ENCODE data around the gene ENPP1.

The ENPP1 gene

GRCh38 chr6:131779304-131779703 lies 28.5 kb upstream of the ENPP1 start:
- Histone ChIP-seq H3K4me3 (ENCODE audit: low read depth, low read length) (no peak overlapping the region), H3K4me1 (ENCODE audit: control insufficient read depth, insufficient read depth, low read length) (no peaks in the 10 kb centered on the region), H3K9me3 (ENCODE audit: control insufficient read depth, insufficient read depth, low read depth, low read length) (no peaks in the 10 kb centered on the region), H3K36me3 (ENCODE audit: control insufficient read depth in 2 of 2, insufficient read depth in 1 of 2, low read length in 2 of 2) (no peaks in the 10 kb centered on the region), H3K27ac (ENCODE audit: extremely low read depth, low read depth, low read length) (no peak overlapping the region)
- CTCF ChIA-PET: interaction anchor here (0.5 to 1.8 kb wide), 4 partner anchors 20 to 131 kb away, joined by 3 to 4 read pairs (median 3); no protein-coding TSS in a partner anchor
- TF ChIP-seq ZNF221 (tag by site-specific recombination; IDR thresholded peaks at IDR 0.05; ENCODE audit: borderline replicate concordance) (no peak), ZNF140 (tag by site-specific recombination; IDR thresholded peaks at IDR 0.05) (no peak), PRDM10 (tag by site-specific recombination; IDR thresholded peaks at IDR 0.05) (0 out of 2 replicates have a peak, but pooled peaks have one; percentile 11), ZBTB21 (tag by site-specific recombination; IDR thresholded peaks at IDR 0.05) (no peak)
- POLR2A ChIA-PET: no interaction called here

- POLR2A ChIA-PET: no interaction called here
- H3K27ac ChIP-seq (ENCODE audit: extremely low read depth, low read depth, low read length): no peak overlapping the region
- H3K36me3 ChIP-seq (ENCODE audit: control insufficient read depth in 2 of 2, insufficient read depth in 1 of 2, low read length in 2 of 2): no peaks in the 10 kb centered on the region
- H3K4me1 ChIP-seq (ENCODE audit: control insufficient read depth, insufficient read depth, low read length): no peaks in the 10 kb centered on the region
- CTCF ChIA-PET: interaction anchor here (0.5 to 1.1 kb wide), 3 partner anchors 35 to 499 kb away, joined by 3 to 4 read pairs (median 3); no protein-coding TSS in a partner anchor
- no peak for TF ChIP-seq ZNF214 (tag by site-specific recombination; IDR thresholded peaks at IDR 0.05; ENCODE audit: borderline replicate concordance)
- TF ChIP-seq ZNF202 (tag by site-specific recombination; IDR thresholded peaks at IDR 0.05; ENCODE audit: borderline replicate concordance): no peak
- no peak for TF ChIP-seq ZIC2 (tag by site-specific recombination; IDR thresholded peaks at IDR 0.05)
- TF ChIP-seq ZNF791 (tag by site-specific recombination; IDR thresholded peaks at IDR 0.05): no peak
- no peak for TF ChIP-seq ZBTB6 (tag by site-specific recombination; IDR thresholded peaks at IDR 0.05)
- TF ChIP-seq PRDM4 (tag by site-specific recombination; IDR thresholded peaks at IDR 0.05): no peak
- TF ChIP-seq GFI1B (tag by site-specific recombination; IDR thresholded peaks at IDR 0.05): no peak
- TF ChIP-seq ZNF623 (tag by site-specific recombination; IDR thresholded peaks at IDR 0.05): no peak
- TF ChIP-seq ZNF341 (tag by site-specific recombination; IDR thresholded peaks at IDR 0.05; ENCODE audit: low read depth): no peak
- TF ChIP-seq ZNF26 (tag by site-specific recombination; IDR thresholded peaks at IDR 0.05): no peak
- no peaks in the 10 kb centered on the region for H3K9me3 ChIP-seq (ENCODE audit: control insufficient read depth, insufficient read depth, low read depth, low read length)
- no peak overlapping the region for H3K4me3 ChIP-seq (ENCODE audit: low read depth, low read length)
Measured at GRCh38 chr6:131780600-131780999, 27.2 kb upstream of the ENPP1 start.

Measured in HEK293 (cell line).